ENCODE measurements around the gene ITSN2.
"Not testable (repeated sequence)": the region's sequence is repeated elsewhere in the genome, so short reads cannot be mapped to it uniquely, and the experiment has no call there.

Gene ITSN2

GRCh38 chr2:24350826-24351626, 9.3 kb downstream of the ITSN2 start:
- DNase-seq (ENCODE audit: low spot score) = no peak
- POLR2A ChIA-PET (ENCODE audit: low non-redundant PET) = no interaction called here
- CTCF ChIA-PET = no interaction called here
- no peak for TF ChIP-seq CTCF (conservative IDR thresholded peaks at IDR 0.05; ENCODE audit: low read depth)
- H3K27ac ChIP-seq = no peak overlapping the region

GRCh38 chr2:24349097-24349496, 11.2 kb downstream of the ITSN2 start:
- CTCF ChIA-PET = interaction anchor here (0.7 kb wide), 1 partner anchor 178 kb away, joined by 9 read pairs; no protein-coding TSS in a partner anchor

GRCh38 chr2:24345937-24346336, 14.4 kb downstream of the ITSN2 start:
- no peak for DNase-seq (ENCODE audit: low spot score)
- no peak for TF ChIP-seq CTCF (conservative IDR thresholded peaks at IDR 0.05; ENCODE audit: low read depth)
- POLR2A ChIA-PET (ENCODE audit: low non-redundant PET) = no interaction called here
- CTCF ChIA-PET = interaction anchor here (0.7 kb wide), 1 partner anchor 945 kb away, joined by 4 read pairs; no protein-coding TSS in a partner anchor
- H3K27ac ChIP-seq = no peak overlapping the region

More at GRCh38 chr2:24349097-24349496, 11.2 kb downstream of the ITSN2 start:
- no peak for DNase-seq (ENCODE audit: low spot score)
- POLR2A ChIA-PET (ENCODE audit: low non-redundant PET) = no interaction called here
- no peak for TF ChIP-seq CTCF (conservative IDR thresholded peaks at IDR 0.05; ENCODE audit: low read depth)
- H3K27ac ChIP-seq = no peak overlapping the region

GRCh38 chr2:24343225-24343882, 17.0 kb downstream of the ITSN2 start:
- H3K27ac ChIP-seq = no peak overlapping the region
- POLR2A ChIA-PET (ENCODE audit: low non-redundant PET) = no interaction called here

GRCh38 chr2:24342110-24342910, 18.0 kb downstream of the ITSN2 start:
- H3K27ac ChIP-seq = no peak overlapping the region
- POLR2A ChIA-PET (ENCODE audit: low non-redundant PET) = no interaction called here
- DNase-seq (ENCODE audit: low spot score) = no peak
- TF ChIP-seq CTCF (conservative IDR thresholded peaks at IDR 0.05; ENCODE audit: low read depth) = no peak
- CTCF ChIA-PET = no interaction called here

More at GRCh38 chr2:24343225-24343882, 17.0 kb downstream of the ITSN2 start:
- no peak for DNase-seq (ENCODE audit: low spot score)
- TF ChIP-seq CTCF (conservative IDR thresholded peaks at IDR 0.05; ENCODE audit: low read depth) = no peak
- CTCF ChIA-PET = interaction anchor here (0.6 kb wide), 1 partner anchor 126 kb away, joined by 3 read pairs; no protein-coding TSS in a partner anchor

GRCh38 chr2:24339856-24340262, 20.5 kb downstream of the ITSN2 start:
- ChIA-PET POLR2A (ENCODE audit: low non-redundant PET) (no interaction called here), CTCF (no interaction called here)
- no peak overlapping the region for H3K27ac ChIP-seq
- no peak for DNase-seq (ENCODE audit: low spot score)
- TF ChIP-seq CTCF (conservative IDR thresholded peaks at IDR 0.05; ENCODE audit: low read depth) = no peak

- POLR2A ChIA-PET (ENCODE audit: low non-redundant PET) = not testable (repeated sequence)
Observed at GRCh38 chr2:24339098-24339497, 21.2 kb downstream of the ITSN2 start.

More at GRCh38 chr2:24339098-24339497, 21.2 kb downstream of the ITSN2 start:
- H3K27ac ChIP-seq; DNase-seq (ENCODE audit: low spot score); CTCF ChIA-PET: not testable (repeated sequence)
